Keratinocyte (primary cell): ENCODE measurements around the gene PIBF1. TPM values are rescaled to one million over a fixed set of nuclear protein-coding genes. Genes with fewer than 3 reads are reported as not detected.

ENCODE experiments used
- DNase-seq: peaks from one replicate; pipeline ENCODE4 v3.0.0-alpha.2; 2011; ENCODE audit warnings: low read depth, missing footprints, low spot score
- FAIRE-seq: peaks from 2 replicates; lab custom pipeline; 2011; peaks lifted over from hg19 to GRCh38; lab: Jason Lieb, UNC
- H2AFZ ChIP-seq: 2 replicates; pipeline ENCODE4 v1.6.0; 2012; ENCODE audit warnings: low read length, control low read depth, inconsistent platforms; ENCODE audit not compliant: control insufficient read depth
- H3K27ac ChIP-seq: 2 replicates; pipeline ENCODE4 v1.5.1; 2011; ENCODE audit warnings: low read length; ENCODE audit not compliant: control insufficient read depth, insufficient read depth
- H3K27me3 ChIP-seq: 3 replicates; pipeline ENCODE4 v1.6.0; 2011; ENCODE audit warnings: low read length; ENCODE audit not compliant: control insufficient read depth, insufficient read depth; ENCODE audit errors: extremely low read depth
- H3K36me3 ChIP-seq, 2 experiments: 2 replicates in 1 of 2; 3 replicates in 1 of 2; pipeline ENCODE4 v1.5.1; 2011; ENCODE audit warnings: low read length in 2 of 2, mild to moderate bottlenecking in 1 of 2; ENCODE audit not compliant: control insufficient read depth in 2 of 2, insufficient read depth in 2 of 2; ENCODE audit errors: extremely low read depth in 1 of 2
- H3K4me1 ChIP-seq: 3 replicates; pipeline ENCODE4 v1.5.1; 2011; ENCODE audit warnings: low read length; ENCODE audit not compliant: control insufficient read depth, insufficient read depth; ENCODE audit errors: extremely low read depth
- H3K4me2 ChIP-seq: 3 replicates; pipeline ENCODE4 v1.6.0; 2011; ENCODE audit warnings: low read depth, low read length; ENCODE audit not compliant: control insufficient read depth, insufficient read depth; ENCODE audit errors: extremely low read depth
- H3K4me3 ChIP-seq, 3 experiments: fragments of 200-600 bp in 1 of 3; sonication (generic) in 1 of 3; 2 replicates in 2 of 3; 3 replicates in 1 of 3; pipeline ENCODE4 v1.5.1; 2011 to 2016; ENCODE audit warnings: low read length in 3 of 3, mild to moderate bottlenecking in 3 of 3, control low read depth in 2 of 3, inconsistent platforms in 1 of 3, low read depth in 1 of 3, mixed read lengths in 1 of 3, mixed run types in 1 of 3, moderate library complexity in 1 of 3; ENCODE audit not compliant: control insufficient read depth in 2 of 3, insufficient read depth in 2 of 3; ENCODE audit errors: extremely low read depth in 1 of 3
- H3K79me2 ChIP-seq: 2 replicates; pipeline ENCODE4 v1.6.0; 2012; ENCODE audit warnings: low read length; ENCODE audit not compliant: control insufficient read depth, insufficient read depth
- H3K9ac ChIP-seq: 3 replicates; pipeline ENCODE4 v1.6.0; 2011; ENCODE audit warnings: low read length; ENCODE audit not compliant: control insufficient read depth, insufficient read depth; ENCODE audit errors: extremely low read depth
- H3K9me1 ChIP-seq: 3 replicates; pipeline ENCODE4 v1.6.0; 2011; ENCODE audit warnings: low read length; ENCODE audit not compliant: control insufficient read depth, insufficient read depth; ENCODE audit errors: extremely low read depth
- H3K9me3 ChIP-seq: 2 replicates; pipeline ENCODE4 v1.5.1; 2012; ENCODE audit warnings: low read depth, low read length; ENCODE audit not compliant: control insufficient read depth
- H4K20me1 ChIP-seq: 3 replicates; pipeline ENCODE4 v1.6.0; 2011; ENCODE audit warnings: low read length; ENCODE audit not compliant: control insufficient read depth, insufficient read depth; ENCODE audit errors: extremely low read depth
- CTCF ChIP-seq, 3 experiments: IDR thresholded peaks in 1 of 3; conservative IDR thresholded peaks in 1 of 3; optimal IDR thresholded peaks in 1 of 3; 2 replicates in 2 of 3; 3 replicates in 1 of 3; pipeline versions ENCODE3 to v1.5.1; 2011; ENCODE audit warnings: low read length in 3 of 3, mild to moderate bottlenecking in 3 of 3, moderate library complexity in 2 of 3, control low read depth in 1 of 3, inconsistent platforms in 1 of 3; ENCODE audit not compliant: insufficient read depth in 2 of 3; ENCODE audit errors: extremely low read depth in 1 of 3
- EZH2 ChIP-seq: IDR thresholded peaks from one replicate; pipeline ENCODE4 v1.6.1; 2012; ENCODE audit warnings: inconsistent platforms, mild to moderate bottlenecking, low read length, moderate library complexity
- dilution Hi-C: fragments of 300-500 bp; cut with MboI; formaldehyde crosslinking; loops from one replicate; pipeline ENCODE4 v1.7.0; 2020; ENCODE audit warnings: low sequenced_read_pairs; ENCODE audit not compliant: extremely low pct_ligation_motif_present
- polyA plus RNA-seq, 5 experiments: library from polyadenylated mRNA; depleted of rRNA in 3 of 5; stranded (reverse) in 3 of 5; stranded (forward) in 1 of 5; unstranded in 1 of 5; fragments of >200 nt; gene quantifications; 1 replicate in 1 of 5; 2 replicates in 3 of 5; 3 replicates in 1 of 5; pipeline versions ENCODE4 v1.2.1 to v1.2.3, GENCODE V29; 2011 to 2012; ENCODE audit warnings: missing spikeins in 2 of 5, low read depth in 1 of 5, low replicate concordance in 1 of 5

The PIBF1 gene
- polyA plus RNA-seq, 1 donor (not counting 4 experiments of a cell fraction or from before 2014, with no cell fraction given) = 9.1 TPM

GRCh38 chr13:72911981-72912380, 130.0 kb downstream of the PIBF1 start:
- Histone ChIP-seq H3K9me1 (no peaks in the 10 kb centered on the region), H3K27me3 (no peaks in the 10 kb centered on the region), H3K79me2 (no peaks in the 10 kb centered on the region), H3K27ac (no peak overlapping the region), H3K4me1 (no peaks in the 10 kb centered on the region), H3K4me2 (no peak overlapping the region), H3K36me3 (no peaks in the 10 kb centered on the region), H3K4me3 (no peak overlapping the region), H3K9ac (no peak overlapping the region), H2AFZ (no peak overlapping the region), H3K9me3 (no peaks in the 10 kb centered on the region), H4K20me1 (no peaks in the 10 kb centered on the region)
- TF ChIP-seq EZH2 = no peak
- TF ChIP-seq CTCF (optimal IDR thresholded peaks at IDR 0.05 in 1 of 3, IDR thresholded peaks at IDR 0.05 in 1 of 3, conservative IDR thresholded peaks at IDR 0.05 in 1 of 3; ENCODE audit: extremely low read depth in 1 of 3, insufficient read depth in 2 of 3, low read length in 3 of 3) = no peak
- dilution Hi-C loops = no loop called here
- no peak for DNase-seq
- FAIRE-seq = no peak

DNA sequence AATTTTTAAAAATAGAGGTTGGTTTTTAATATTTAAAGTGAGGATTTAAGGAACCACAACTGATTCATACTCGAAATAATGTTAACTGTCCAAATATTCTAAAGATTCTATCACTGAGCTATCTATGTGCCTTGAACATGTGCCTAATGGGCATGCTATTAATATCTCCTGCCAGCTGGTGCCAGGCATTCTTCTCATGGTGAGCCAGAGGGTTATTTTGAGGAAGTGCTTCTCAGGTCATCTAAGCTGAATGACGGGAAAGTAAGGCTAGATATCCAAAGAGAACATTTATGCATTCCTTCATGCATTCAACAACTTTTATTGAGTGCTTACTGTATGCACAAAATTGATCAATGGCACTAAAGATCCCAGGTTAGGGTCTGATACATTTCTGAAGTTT, 138.2 kb downstream of the PIBF1 start:
- DNase-seq (no peak), FAIRE-seq (no peak)
- no peaks in the 10 kb centered on the region for H3K9me3 ChIP-seq
- no peak overlapping the region for H3K4me3 ChIP-seq
- H3K9ac ChIP-seq = no peak overlapping the region
- no peaks in the 10 kb centered on the region for H3K27me3 ChIP-seq
- no peaks in the 10 kb centered on the region for H3K79me2 ChIP-seq
- TF ChIP-seq EZH2 (no peak), CTCF (optimal IDR thresholded peaks at IDR 0.05 in 1 of 3, IDR thresholded peaks at IDR 0.05 in 1 of 3, conservative IDR thresholded peaks at IDR 0.05 in 1 of 3; ENCODE audit: extremely low read depth in 1 of 3, insufficient read depth in 2 of 3, low read length in 3 of 3) (no peak)
- H3K27ac ChIP-seq = no peak overlapping the region
- H3K9me1 ChIP-seq = no peaks in the 10 kb centered on the region
- H3K4me1 ChIP-seq = peaks cover 2% of the 10 kb centered on the region
- no peak overlapping the region for H2AFZ ChIP-seq
- dilution Hi-C loops = no loop called here
- H3K36me3 ChIP-seq = peaks cover 0 to 7% of the 10 kb centered on the region in 2 experiments
- no peak overlapping the region for H3K4me2 ChIP-seq
- no peaks in the 10 kb centered on the region for H4K20me1 ChIP-seq
